Calu3 (cell line): Measurements from ENCODE around the gene ATXN7L1. TPM values are rescaled to one million over a fixed set of nuclear protein-coding genes. Genes with fewer than 3 reads are reported as not detected.

Experiments
- BruUV-seq: library from RNA; stranded (reverse); fragments of 400-500 nt; replicated peaks from 2 replicates; lab custom pipeline; 2021; lab: Mats Ljungman, UMichigan
- CTCF ChIA-PET: fragments of 300-600 bp; sonication (Branson Sonifier 250); formaldehyde crosslinking; loops from one replicate; lab custom pipeline; 2022; ENCODE audit warnings: antibody characterized with exemption; lab: Charles Lee
- DNase-seq: peaks from one replicate; pipeline ENCODE4 v3.0.0; 2022
- H3K27ac Mint-ChIP-seq: one replicate; pipeline ENCODE4 v1.8.0; 2022; ENCODE audit warnings: mixed read lengths; ENCODE audit not compliant: unreplicated experiment
- H3K27me3 Mint-ChIP-seq: one replicate; pipeline ENCODE4 v1.8.0; 2022; ENCODE audit warnings: mixed read lengths; ENCODE audit not compliant: unreplicated experiment
- H3K36me3 Mint-ChIP-seq: one replicate; pipeline ENCODE4 v1.8.0; 2022; ENCODE audit warnings: mild to moderate bottlenecking, moderate library complexity, mixed read lengths; ENCODE audit not compliant: insufficient read depth, unreplicated experiment
- H3K4me1 Mint-ChIP-seq: one replicate; pipeline ENCODE4 v1.8.0; 2022; ENCODE audit warnings: mild to moderate bottlenecking, low read depth, mixed read lengths; ENCODE audit not compliant: unreplicated experiment
- H3K4me3 Mint-ChIP-seq: one replicate; pipeline ENCODE4 v1.8.0; 2022; ENCODE audit warnings: mild to moderate bottlenecking, low read depth, moderate library complexity, mixed read lengths; ENCODE audit not compliant: unreplicated experiment
- H3K9me3 Mint-ChIP-seq: one replicate; pipeline ENCODE4 v1.8.0; 2022; ENCODE audit warnings: low read depth, mixed read lengths; ENCODE audit not compliant: unreplicated experiment
- intact Hi-C: fragments of 100-400 bp; cut with micrococcal nuclease; formaldehyde crosslinking; loops from one replicate; pipeline ENCODE4 v1.10.0; 2022; ENCODE audit not compliant: unreplicated experiment
- total RNA-seq: library from RNA; stranded (reverse); gene quantifications from 2 replicates; pipeline ENCODE4 v1.2.3, GENCODE V29; 2022
- TF ChIP-seq, protein P1 (sequence below): fragments of 200-600 bp; IDR thresholded peaks from one replicate; pipeline ENCODE4 v1.8.0; 2022; ENCODE audit warnings: antibody characterized with exemption; ENCODE audit not compliant: unreplicated experiment

Gene ATXN7L1
- total RNA-seq, 1 experiment from 2014 or later: 12.0 TPM

DNA sequence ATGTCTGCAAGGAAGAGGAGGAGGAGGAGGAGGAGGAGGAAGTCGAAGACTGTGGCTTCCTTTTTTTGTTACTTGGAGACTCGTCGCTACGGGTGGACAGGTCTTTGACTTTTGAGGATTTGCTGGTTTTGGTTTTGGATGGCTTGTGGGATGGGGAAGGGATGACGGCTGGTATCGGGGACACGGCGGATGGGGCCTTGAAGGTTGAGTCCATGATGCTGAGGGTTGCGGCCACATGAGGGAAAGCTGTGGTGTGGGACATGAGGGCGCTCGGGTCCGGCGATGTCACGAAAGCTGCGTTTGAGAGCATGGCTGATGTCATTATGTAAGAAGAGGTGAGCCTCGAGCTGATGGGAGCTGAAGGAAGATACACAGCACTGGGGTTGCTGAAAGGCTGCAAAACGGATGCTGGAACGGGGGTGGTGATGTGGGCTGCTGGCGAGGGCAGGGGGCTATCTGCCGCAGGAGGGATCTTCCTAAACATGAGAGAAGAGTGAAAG, 262.0 kb downstream of the ATXN7L1 start:
- Mint-ChIP-seq H3K36me3 (no peaks in the 10 kb centered on the region), H3K9me3 (no peaks in the 10 kb centered on the region), H3K27ac (no peak overlapping the region), H3K4me1 (no peaks in the 10 kb centered on the region), H3K4me3 (no peak overlapping the region), H3K27me3 (no peaks in the 10 kb centered on the region)
- BruUV-seq: no TSS peak
- TF ChIP-seq, protein P1, sequence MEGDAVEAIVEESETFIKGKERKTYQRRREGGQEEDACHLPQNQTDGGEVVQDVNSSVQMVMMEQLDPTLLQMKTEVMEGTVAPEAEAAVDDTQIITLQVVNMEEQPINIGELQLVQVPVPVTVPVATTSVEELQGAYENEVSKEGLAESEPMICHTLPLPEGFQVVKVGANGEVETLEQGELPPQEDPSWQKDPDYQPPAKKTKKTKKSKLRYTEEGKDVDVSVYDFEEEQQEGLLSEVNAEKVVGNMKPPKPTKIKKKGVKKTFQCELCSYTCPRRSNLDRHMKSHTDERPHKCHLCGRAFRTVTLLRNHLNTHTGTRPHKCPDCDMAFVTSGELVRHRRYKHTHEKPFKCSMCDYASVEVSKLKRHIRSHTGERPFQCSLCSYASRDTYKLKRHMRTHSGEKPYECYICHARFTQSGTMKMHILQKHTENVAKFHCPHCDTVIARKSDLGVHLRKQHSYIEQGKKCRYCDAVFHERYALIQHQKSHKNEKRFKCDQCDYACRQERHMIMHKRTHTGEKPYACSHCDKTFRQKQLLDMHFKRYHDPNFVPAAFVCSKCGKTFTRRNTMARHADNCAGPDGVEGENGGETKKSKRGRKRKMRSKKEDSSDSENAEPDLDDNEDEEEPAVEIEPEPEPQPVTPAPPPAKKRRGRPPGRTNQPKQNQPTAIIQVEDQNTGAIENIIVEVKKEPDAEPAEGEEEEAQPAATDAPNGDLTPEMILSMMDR: no peak
- CTCF ChIA-PET: no interaction called here
- intact Hi-C loops: no loop called here
- DNase-seq: no peak

DNA sequence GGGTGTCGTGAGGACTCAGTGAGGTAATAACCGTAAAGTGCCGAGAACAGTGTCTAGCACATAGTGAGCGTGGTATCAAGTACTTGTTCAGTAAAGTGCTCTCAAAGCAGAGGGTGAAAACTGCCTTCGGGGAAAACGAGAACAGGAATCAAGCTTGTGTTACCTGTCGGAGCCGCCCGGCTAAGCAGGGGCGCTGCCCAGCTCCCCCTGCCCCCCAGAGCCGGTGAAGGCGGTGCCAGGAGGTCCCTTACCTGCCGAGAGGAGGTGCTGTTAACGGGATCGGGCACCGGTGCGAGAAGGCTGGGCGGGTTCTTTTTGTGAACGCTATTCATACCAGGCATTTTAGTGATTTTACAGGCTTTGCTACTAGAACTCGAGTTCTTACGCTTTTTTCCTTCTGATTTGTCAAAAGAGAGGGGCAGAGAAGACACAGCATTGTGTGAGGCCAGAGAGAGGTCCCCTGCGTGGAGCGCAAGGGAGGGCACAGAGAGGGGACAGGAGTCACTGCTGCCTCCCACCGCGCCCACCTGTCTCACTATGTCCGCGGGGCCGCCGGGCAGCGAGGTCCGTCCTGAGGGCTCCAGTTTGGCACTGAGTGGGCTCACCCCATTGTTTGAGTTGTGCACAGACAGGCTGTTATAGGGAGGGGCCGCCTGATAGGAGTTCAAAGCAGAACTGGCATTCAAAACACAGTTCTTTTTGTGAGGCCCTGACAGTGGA, 262.6 kb downstream of the ATXN7L1 start:
- no peak overlapping the region for H3K27ac Mint-ChIP-seq
- TF ChIP-seq, protein P1: no peak
- CTCF ChIA-PET: no interaction called here
- no peaks in the 10 kb centered on the region for H3K27me3 Mint-ChIP-seq
- no peaks in the 10 kb centered on the region for H3K36me3 Mint-ChIP-seq
- H3K4me3 Mint-ChIP-seq: no peak overlapping the region
- no peaks in the 10 kb centered on the region for H3K4me1 Mint-ChIP-seq
- no TSS peak for BruUV-seq
- intact Hi-C loops: no loop called here
- no peak for DNase-seq
- no peaks in the 10 kb centered on the region for H3K9me3 Mint-ChIP-seq

GRCh38 chr7:105612806-105613205, 263.6 kb downstream of the ATXN7L1 start:
- intact Hi-C loops: no loop called here
- TF ChIP-seq, protein P1: no peak
- CTCF ChIA-PET: interaction anchor here (0.7 kb wide), 1 partner anchor 33 kb away, joined by 3 read pairs; no protein-coding TSS in a partner anchor
- H3K27me3 Mint-ChIP-seq: no peaks in the 10 kb centered on the region
- H3K27ac Mint-ChIP-seq: no peak overlapping the region
- H3K4me1 Mint-ChIP-seq: no peaks in the 10 kb centered on the region
- no peak for DNase-seq
- no peaks in the 10 kb centered on the region for H3K36me3 Mint-ChIP-seq
- no peaks in the 10 kb centered on the region for H3K9me3 Mint-ChIP-seq
- H3K4me3 Mint-ChIP-seq: no peak overlapping the region
- no TSS peak for BruUV-seq

DNA sequence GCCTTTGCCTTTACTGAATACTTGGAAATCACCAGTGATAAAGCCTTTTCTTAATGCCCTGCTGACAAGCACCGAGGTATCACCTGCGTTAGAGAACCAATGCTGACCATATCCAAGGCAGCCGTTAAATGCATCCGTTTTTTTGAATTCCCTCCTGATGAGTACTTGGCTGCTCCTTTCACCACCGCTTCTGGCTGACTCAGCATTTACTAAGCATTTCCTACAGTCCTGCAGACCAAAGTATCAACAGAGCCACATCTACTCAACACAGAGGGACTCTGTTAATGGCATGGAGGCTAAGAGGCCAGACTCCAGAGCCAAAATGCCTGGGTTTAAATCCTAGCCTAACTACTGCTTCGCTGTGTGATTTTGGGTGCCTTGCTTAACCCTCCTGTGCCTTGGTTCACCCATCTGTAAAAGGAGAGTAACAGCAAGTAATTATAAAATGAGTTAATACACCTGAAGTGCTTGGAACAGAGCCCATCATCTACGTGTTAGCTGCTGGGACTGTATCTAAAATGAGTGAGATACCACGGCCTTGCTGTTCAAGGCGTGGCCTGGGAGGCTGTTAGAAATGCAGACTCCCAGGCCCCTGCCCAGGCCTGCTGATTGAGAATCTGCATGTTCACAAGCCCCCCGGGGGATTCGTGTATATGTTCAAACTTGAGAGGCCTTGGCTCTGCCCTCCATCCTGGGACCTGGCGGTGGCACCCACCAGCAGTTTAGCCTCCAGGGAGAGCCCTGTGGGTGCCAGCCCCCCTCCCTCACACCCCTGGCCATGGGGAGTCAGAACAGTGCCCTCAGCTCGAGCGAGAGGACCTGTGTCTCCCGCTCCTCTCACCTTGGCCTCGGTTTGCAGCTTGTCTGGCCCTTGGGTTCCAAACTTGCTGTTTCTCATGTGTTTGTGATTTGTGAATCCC, 264.3 kb downstream of the ATXN7L1 start:
- intact Hi-C loops: no loop called here
- TF ChIP-seq, protein P1: no peak
- Mint-ChIP-seq H3K27me3 (no peaks in the 10 kb centered on the region), H3K4me3 (no peak overlapping the region), H3K9me3 (no peaks in the 10 kb centered on the region), H3K27ac (no peak overlapping the region), H3K36me3 (no peaks in the 10 kb centered on the region), H3K4me1 (no peaks in the 10 kb centered on the region)
- CTCF ChIA-PET: no interaction called here
- DNase-seq: no peak
- BruUV-seq: no TSS peak
